ENCODE results near the gene ZNF524.

Gene ZNF524

GRCh38 chr19:55647732-55648584, 47.9 kb downstream of the ZNF524 start, which contains the start of gene CCDC106:
Gene CCDC106 (plus strand): TSS chr19:55648212. CDS start chr19:55649047, 835 bp downstream.
- Histone ChIP-seq H3K79me2 (ENCODE audit: control insufficient read depth, low read length) (peaks cover 79% of the 10 kb centered on the region), H3K4me3 (ENCODE audit: low read length) (peak within 1 kb of the TSS; percentile 94), H3K4me2 (ENCODE audit: low read length) (peak within 1 kb of the TSS; percentile 87), H3K27me3 (ENCODE audit: control insufficient read depth, low read length) (no peaks in the 10 kb centered on the region), H4K20me1 (ENCODE audit: control insufficient read depth, insufficient read depth, low read depth, low read length) (no peaks in the 10 kb centered on the region), H3K27ac (ENCODE audit: low read depth, low read length) (peak within 1 kb of the TSS; percentile 99), H3K9me2 (replicated peaks; ENCODE audit: control insufficient read depth, low read length) (no peaks in the 10 kb centered on the region), H3K9me3 (ENCODE audit: control insufficient read depth, insufficient read depth, low read length) (no peaks in the 10 kb centered on the region), H3K4me1 (ENCODE audit: control insufficient read depth, low read length) (peaks cover 55% of the 10 kb centered on the region), H3F3A (ENCODE audit: control insufficient read depth, insufficient read depth) (peaks cover 25% of the 10 kb centered on the region), H3K36me3 (ENCODE audit: control insufficient read depth, low read length) (peaks cover 88% of the 10 kb centered on the region)
- TF ChIP-seq EZH2phosphoT487 (IDR thresholded peaks at IDR 0.05; ENCODE audit: borderline replicate concordance, low read length) (no peak), CTCF (IDR thresholded peaks at IDR 0.05; ENCODE audit: low read depth, low read length, poor library complexity, severe bottlenecking) (no peak)

- peak overlapping the region; percentile 99 for H3K27ac ChIP-seq (ENCODE audit: low read depth, low read length)
Observed at GRCh38 chr19:55648585-55649267, 48.6 kb downstream of the ZNF524 start.

More at GRCh38 chr19:55648585-55649267, 48.6 kb downstream of the ZNF524 start:
- Histone ChIP-seq H3K9me3 (ENCODE audit: control insufficient read depth, insufficient read depth, low read length) (no peaks in the 10 kb centered on the region), H3K4me1 (ENCODE audit: control insufficient read depth, low read length) (peaks cover 57% of the 10 kb centered on the region), H3F3A (ENCODE audit: control insufficient read depth, insufficient read depth) (peaks cover 25% of the 10 kb centered on the region), H3K36me3 (ENCODE audit: control insufficient read depth, low read length) (peaks cover 86% of the 10 kb centered on the region), H3K4me2 (ENCODE audit: low read length) (peak overlapping the region; percentile 87), H3K4me3 (ENCODE audit: low read length) (peak overlapping the region; percentile 94), H3K79me2 (ENCODE audit: control insufficient read depth, low read length) (peaks cover 72% of the 10 kb centered on the region), H3K27me3 (ENCODE audit: control insufficient read depth, low read length) (no peaks in the 10 kb centered on the region), H3K9me2 (replicated peaks; ENCODE audit: control insufficient read depth, low read length) (no peaks in the 10 kb centered on the region), H4K20me1 (ENCODE audit: control insufficient read depth, insufficient read depth, low read depth, low read length) (no peaks in the 10 kb centered on the region)
- no peak for TF ChIP-seq EZH2phosphoT487 (IDR thresholded peaks at IDR 0.05; ENCODE audit: borderline replicate concordance, low read length)
- no peak for TF ChIP-seq CTCF (IDR thresholded peaks at IDR 0.05; ENCODE audit: low read depth, low read length, poor library complexity, severe bottlenecking)
